Uterus (tissue), 2 donors: ENCODE measurements around the gene SMAD2.

Experiments
- CTCF ChIP-seq, 4 experiments: fragments of 200-600 bp in 2 of 4; fragments of 450-650 bp in 2 of 4; sonication (generic) in 2 of 4; IDR thresholded peaks; one replicate each; pipeline ENCODE4 v1.5.1; 2016 to 2019; ENCODE audit warnings: antibody characterized with exemption in 4 of 4, mild to moderate bottlenecking in 2 of 4, moderate library complexity in 1 of 4
- POLR2A ChIP-seq, 2 donors: fragments of 450-650 bp; IDR thresholded peaks; one replicate each; pipeline ENCODE4 v1.6.1; 2016; ENCODE audit warnings: antibody characterized with exemption in 2 of 2, mild to moderate bottlenecking in 1 of 2, moderate library complexity in 1 of 2

DNA sequence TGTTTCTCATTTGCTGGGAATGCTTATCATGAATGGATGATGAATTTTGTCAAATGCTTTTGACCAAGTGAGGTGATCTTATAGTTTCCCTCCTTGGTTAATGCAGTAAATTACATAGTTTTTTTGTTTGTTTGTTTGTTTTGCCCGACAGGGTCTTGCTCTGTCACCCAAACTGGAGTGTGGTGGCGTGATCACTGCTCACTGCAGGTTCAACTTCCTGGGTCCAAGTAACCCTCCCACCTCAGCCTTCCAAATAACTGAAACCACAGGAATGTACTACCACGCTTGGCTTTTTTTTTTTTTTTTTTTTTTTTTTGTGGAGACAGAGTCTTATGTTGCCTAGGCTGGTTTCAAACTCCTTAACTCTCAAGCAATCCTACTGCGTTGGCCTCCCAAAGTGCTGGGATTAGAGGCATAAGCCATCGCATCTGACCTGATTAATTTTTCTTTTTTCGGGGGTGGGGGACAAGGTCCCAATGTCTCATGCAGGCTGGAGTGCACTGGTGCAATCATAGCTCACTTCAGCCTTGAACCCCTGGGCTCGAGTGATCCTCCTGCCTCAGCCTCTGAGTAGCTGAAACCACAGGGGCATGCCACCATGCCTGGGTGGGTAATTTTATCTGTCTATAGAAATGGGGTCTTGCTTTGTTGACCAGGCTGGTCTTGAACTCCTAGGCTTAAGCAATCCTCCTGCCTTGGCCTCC lies 48.6 kb downstream of the SMAD2 start:
- TF ChIP-seq POLR2A (IDR thresholded peaks at IDR 0.05) (no peak), CTCF (IDR thresholded peaks at IDR 0.05) (no peak)
